Heart left ventricle (tissue), 13 donors: ENCODE results near the gene CALR3.

Experiments
- CTCF ChIP-seq, 12 donors: fragments of 200-600 bp; sonication (generic) in 4 of 12; IDR thresholded peaks; one replicate each; pipeline versions ENCODE4 v1.5.0 to v1.8.0; 2018 to 2022; ENCODE audit warnings: antibody characterized with exemption in 12 of 12, mild to moderate bottlenecking in 5 of 12
- POLR2A ChIP-seq, 2 donors: fragments of 450-650 bp; IDR thresholded peaks; one replicate each; pipeline ENCODE4 v1.6.1; 2017; ENCODE audit warnings: antibody characterized with exemption in 2 of 2, mild to moderate bottlenecking in 2 of 2, moderate library complexity in 2 of 2
- donor health status: ischemic (EF 13 %, LVEDD 7.1; RV severe dilation, severe dysfunction).
- donor health status: DM: no; HTN: yes; CAD: no.
- donor health status: DM: no; HTN: no; CAD: no.
- donor health status: ischemic (EF 25% LVEDD 6.9; RV normal size, moderate dysfunction).
- donor health status: ischemic (EF 25% LVEDD 5.7; RV mildly dilated, moderate dysfunction).
- donor health status: ischemic (EF 35%, LVEDD 5.7; RV mildly dilated, moderate dysfunction).
- donor health status: nonischemic (EF 11% LVEDD 7.7; RV severe dilation, severe dysfunction).
- donor health status: DM: yes; HTN: yes; CAD: no.
- donor health status: PGD.
- donor health status: ischemic (EF 29% LVEDD 5.4; RV normal size, mild dysfunction).
- donor health status: nonischemic (EF 23%, LVEDD 6.1; RV moderate dilation, normal function).

- TF ChIP-seq CTCF (IDR thresholded peaks at IDR 0.05) (no peak), POLR2A (IDR thresholded peaks at IDR 0.05) (no peak)
Observed at GRCh38 chr19:16473875-16474392, 22.0 kb downstream of the CALR3 start.
